Esophagus squamous epithelium (tissue), 4 donors: Measurements from ENCODE around the gene UBAC2.

ENCODE experiments used
- POLR2A ChIP-seq, 4 donors: fragments of 450-650 bp; IDR thresholded peaks; one replicate each; pipeline ENCODE4 v1.6.1; 2017; ENCODE audit warnings: antibody characterized with exemption in 4 of 4, mild to moderate bottlenecking in 4 of 4, moderate library complexity in 3 of 4
- TF ChIP-seq, protein P1 (sequence below), 6 experiments: fragments of 450-650 bp in 4 of 6; fragments of 200-600 bp in 2 of 6; sonication (generic) in 2 of 6; IDR thresholded peaks; one replicate each; pipeline ENCODE4 v1.5.1; 2016 to 2019; ENCODE audit warnings: antibody characterized with exemption in 6 of 6, mild to moderate bottlenecking in 4 of 6, moderate library complexity in 4 of 6

DNA sequence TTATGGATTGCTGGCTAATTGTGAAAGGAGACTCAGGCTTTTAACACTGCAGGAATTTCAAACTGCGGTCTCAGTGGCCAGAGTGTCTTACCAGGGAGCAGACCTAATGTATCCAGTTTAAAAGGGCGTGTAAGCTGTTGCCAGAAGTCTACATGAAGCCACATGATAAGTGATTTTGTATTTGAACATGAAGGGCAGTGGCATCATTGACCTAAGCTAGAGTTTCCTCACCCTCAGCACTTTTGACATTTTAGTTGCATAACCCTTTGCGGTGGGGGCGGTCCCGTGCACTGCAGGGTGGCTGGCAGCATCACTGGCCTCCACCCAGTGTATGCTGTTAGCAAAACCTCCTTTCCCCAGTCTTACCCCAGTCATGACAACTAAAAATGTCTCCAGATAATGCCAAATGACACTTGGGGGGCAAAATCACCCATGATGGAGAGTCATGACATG lies 81.2 kb downstream of the UBAC2 start:
- TF ChIP-seq, protein P1, sequence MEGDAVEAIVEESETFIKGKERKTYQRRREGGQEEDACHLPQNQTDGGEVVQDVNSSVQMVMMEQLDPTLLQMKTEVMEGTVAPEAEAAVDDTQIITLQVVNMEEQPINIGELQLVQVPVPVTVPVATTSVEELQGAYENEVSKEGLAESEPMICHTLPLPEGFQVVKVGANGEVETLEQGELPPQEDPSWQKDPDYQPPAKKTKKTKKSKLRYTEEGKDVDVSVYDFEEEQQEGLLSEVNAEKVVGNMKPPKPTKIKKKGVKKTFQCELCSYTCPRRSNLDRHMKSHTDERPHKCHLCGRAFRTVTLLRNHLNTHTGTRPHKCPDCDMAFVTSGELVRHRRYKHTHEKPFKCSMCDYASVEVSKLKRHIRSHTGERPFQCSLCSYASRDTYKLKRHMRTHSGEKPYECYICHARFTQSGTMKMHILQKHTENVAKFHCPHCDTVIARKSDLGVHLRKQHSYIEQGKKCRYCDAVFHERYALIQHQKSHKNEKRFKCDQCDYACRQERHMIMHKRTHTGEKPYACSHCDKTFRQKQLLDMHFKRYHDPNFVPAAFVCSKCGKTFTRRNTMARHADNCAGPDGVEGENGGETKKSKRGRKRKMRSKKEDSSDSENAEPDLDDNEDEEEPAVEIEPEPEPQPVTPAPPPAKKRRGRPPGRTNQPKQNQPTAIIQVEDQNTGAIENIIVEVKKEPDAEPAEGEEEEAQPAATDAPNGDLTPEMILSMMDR (IDR thresholded peaks at IDR 0.05): no peak
- peak in 1 of 4 donors; percentile 48 for TF ChIP-seq POLR2A (IDR thresholded peaks at IDR 0.05)
